Measurements from ENCODE around the gene WFIKKN1.

WFIKKN1 gene

DNA sequence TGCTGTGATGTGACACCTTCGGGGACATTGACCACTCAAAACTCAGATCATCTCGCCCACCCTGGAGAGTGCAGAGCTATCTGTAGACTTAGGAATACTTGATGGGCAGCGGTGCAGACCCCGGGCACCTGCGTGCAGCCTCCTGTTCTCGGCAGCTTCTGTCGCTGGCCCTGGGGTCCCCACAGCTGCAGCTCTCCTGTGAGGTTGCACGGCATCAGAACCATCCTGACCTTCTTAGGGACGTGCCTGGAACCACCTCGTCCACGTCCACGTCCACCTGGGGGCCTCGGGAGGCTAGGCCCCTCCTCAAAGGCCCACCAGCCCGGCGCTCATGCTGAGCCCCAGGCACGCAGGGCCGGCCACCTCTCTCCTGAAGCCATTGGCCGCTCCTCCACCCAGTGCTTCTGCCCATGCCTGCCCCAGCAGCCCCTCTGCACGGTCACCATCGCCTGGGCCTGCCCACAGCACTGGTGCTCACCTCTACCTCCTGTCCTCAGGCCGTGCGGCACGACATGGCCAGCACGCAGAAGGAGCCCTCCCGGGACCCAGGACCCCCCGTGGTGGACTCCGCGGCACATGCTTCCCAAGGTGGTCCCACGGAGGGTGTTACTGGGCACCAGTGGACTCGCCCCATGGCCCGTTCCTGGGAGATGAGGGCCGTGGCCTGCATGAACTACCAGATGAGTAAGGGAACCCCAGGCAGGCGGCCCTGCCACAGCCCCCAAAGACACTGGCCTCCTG is 2.3 kb upstream of the WFIKKN1 start:
- no peak overlapping the region for H3K4me3 ChIP-seq (ENCODE audit: control insufficient read depth, low read depth, low read length)
- DNase-seq (ENCODE audit: low read depth) = no peak
- TF ChIP-seq, protein P1, sequence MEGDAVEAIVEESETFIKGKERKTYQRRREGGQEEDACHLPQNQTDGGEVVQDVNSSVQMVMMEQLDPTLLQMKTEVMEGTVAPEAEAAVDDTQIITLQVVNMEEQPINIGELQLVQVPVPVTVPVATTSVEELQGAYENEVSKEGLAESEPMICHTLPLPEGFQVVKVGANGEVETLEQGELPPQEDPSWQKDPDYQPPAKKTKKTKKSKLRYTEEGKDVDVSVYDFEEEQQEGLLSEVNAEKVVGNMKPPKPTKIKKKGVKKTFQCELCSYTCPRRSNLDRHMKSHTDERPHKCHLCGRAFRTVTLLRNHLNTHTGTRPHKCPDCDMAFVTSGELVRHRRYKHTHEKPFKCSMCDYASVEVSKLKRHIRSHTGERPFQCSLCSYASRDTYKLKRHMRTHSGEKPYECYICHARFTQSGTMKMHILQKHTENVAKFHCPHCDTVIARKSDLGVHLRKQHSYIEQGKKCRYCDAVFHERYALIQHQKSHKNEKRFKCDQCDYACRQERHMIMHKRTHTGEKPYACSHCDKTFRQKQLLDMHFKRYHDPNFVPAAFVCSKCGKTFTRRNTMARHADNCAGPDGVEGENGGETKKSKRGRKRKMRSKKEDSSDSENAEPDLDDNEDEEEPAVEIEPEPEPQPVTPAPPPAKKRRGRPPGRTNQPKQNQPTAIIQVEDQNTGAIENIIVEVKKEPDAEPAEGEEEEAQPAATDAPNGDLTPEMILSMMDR (IDR thresholded peaks at IDR 0.05; ENCODE audit: control insufficient read depth, insufficient read depth, low read depth, low read length, missing control alignments) = no peak

DNA sequence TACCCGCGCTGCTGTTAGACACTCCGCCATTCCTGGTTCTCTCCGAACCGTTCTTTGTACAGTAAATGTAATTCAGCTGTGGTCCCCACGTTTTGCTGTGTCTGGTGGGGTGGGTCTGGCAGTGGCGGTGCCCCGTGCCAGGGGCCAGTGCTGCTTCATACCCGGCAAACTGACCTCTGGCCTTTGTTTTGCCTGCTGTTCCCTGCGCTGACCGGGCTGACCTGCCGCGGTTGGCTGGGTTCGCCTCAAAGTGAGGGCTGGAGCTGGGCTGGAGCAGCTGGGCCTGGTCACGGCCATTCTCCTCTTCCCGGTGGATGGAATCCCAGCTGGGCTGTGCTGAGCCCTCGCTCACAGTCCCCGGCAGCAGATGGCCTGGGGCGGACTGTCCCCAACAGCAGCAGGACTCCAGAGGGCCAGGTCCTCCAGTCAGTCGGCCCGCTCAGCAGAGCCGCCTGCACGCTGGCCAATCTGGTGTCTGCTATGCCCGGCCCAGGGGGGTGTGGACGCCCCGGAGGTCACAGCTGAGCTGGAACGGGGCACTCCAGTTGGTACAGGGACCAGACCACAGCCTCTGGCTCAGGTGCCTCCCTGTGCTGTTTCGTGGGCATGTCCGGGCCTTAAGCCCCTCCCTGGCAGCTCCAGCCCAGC is 1.5 kb upstream of the WFIKKN1 start:
- TF ChIP-seq, protein P1 (IDR thresholded peaks at IDR 0.05; ENCODE audit: control insufficient read depth, insufficient read depth, low read depth, low read length, missing control alignments) = no peak
- no peak overlapping the region for H3K4me3 ChIP-seq (ENCODE audit: control insufficient read depth, low read depth, low read length)
- DNase-seq (ENCODE audit: low read depth) = no peak

DNA sequence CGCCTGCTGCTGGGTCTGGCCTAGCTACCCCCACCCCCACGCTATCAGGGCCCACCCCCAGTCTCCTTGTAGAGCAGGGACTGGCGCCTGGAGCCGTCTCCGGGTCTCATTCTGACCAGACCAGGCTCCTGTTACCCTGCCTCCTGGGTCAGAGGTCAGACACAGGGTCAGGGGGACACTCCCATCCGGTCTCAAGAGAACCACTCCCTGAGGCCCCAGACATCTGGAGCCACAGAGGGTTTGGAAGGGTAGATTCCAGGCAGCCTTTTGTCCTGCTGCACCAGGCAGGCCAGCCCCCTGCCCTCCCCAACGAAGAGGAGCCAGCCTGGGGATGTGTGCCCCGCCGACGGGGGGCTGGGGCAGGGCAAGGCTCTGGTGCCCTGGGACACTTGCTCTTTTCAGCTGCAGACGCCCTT is 944 bp upstream of the WFIKKN1 start:
- H3K4me3 ChIP-seq (ENCODE audit: control insufficient read depth, low read depth, low read length) = no peak overlapping the region
- no peak for DNase-seq (ENCODE audit: low read depth)
- TF ChIP-seq, protein P1 (IDR thresholded peaks at IDR 0.05; ENCODE audit: control insufficient read depth, insufficient read depth, low read depth, low read length, missing control alignments) = no peak

GRCh38 chr16:630249-630814 is 453 bp upstream of the WFIKKN1 start:
- H3K4me3 ChIP-seq (ENCODE audit: control insufficient read depth, low read depth, low read length) = no peak overlapping the region
- DNase-seq (ENCODE audit: low read depth) = no peak
- TF ChIP-seq, protein P1 (IDR thresholded peaks at IDR 0.05; ENCODE audit: control insufficient read depth, insufficient read depth, low read depth, low read length, missing control alignments) = no peak

DNA sequence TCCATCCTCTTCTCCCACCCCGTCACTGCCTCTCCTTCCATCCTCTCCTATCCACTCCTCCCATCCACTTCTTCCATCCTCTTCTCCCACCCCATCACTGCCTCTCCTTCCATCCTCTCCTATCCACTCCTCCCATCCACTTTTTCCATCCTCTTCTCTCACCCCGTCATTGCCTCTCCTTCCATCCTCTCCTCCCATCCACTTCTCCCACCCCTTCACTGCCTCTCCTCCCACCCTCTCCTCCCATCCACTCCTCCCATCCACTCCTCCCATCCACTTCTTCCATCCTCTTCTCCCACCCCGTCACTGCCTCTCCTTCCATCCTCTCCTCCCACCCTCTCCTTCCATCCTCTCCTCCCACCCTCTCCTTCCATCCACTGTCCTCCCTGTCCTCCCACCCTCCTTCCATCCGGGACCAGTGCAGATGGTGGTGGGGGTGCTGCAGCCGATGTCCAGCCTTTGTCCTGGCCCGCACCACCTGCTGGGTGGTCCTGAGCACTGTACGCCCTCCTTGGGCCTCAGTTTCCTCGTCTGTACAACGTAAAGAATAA is 1.1 kb downstream of the WFIKKN1 start:
- no peak overlapping the region for H3K4me3 ChIP-seq (ENCODE audit: control insufficient read depth, low read depth, low read length)
- no peak for DNase-seq (ENCODE audit: low read depth)
- TF ChIP-seq, protein P1 (IDR thresholded peaks at IDR 0.05; ENCODE audit: control insufficient read depth, insufficient read depth, low read depth, low read length, missing control alignments) = no peak

DNA sequence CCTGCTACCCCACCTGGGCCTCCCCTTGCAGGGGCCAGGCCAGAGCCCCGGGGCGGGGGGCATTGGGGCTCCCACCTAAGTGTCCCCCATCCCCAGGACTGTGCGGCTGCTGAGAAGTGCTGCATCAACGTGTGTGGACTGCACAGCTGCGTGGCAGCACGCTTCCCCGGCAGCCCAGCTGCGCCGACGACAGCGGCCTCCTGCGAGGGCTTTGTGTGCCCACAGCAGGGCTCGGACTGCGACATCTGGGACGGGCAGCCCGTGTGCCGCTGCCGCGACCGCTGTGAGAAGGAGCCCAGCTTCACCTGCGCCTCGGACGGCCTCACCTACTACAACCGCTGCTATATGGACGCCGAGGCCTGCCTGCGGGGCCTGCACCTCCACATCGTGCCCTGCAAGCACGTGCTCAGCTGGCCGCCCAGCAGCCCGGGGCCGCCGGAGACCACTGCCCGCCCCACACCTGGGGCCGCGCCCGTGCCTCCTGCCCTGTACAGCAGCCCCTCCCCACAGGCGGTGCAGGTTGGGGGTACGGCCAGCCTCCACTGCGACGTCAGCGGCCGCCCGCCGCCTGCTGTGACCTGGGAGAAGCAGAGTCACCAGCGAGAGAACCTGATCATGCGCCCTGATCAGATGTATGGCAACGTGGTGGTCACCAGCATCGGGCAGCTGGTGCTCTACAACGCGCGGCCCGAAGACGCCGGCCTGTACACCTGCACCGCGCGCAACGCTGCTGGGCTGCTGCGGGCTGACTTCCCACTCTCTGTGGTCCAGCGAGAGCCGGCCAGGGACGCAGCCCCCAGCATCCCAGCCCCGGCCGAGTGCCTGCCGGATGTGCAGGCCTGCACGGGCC is 1.9 kb downstream of the WFIKKN1 start:
- TF ChIP-seq, protein P1 (IDR thresholded peaks at IDR 0.05; ENCODE audit: control insufficient read depth, insufficient read depth, low read depth, low read length, missing control alignments) = no peak
- no peak overlapping the region for H3K4me3 ChIP-seq (ENCODE audit: control insufficient read depth, low read depth, low read length)
- no peak for DNase-seq (ENCODE audit: low read depth)
